SU-DHL-6 (cell line): Measurements from ENCODE around the gene PNLIPRP3.

ENCODE experiments used
- CTCF ChIP-seq: fragments of 200-600 bp; sonication (generic); IDR thresholded peaks from one replicate; pipeline ENCODE4 v1.5.1; 2017; ENCODE audit warnings: antibody characterized with exemption, mild to moderate bottlenecking, low read length, moderate library complexity; ENCODE audit not compliant: insufficient read depth, poor library complexity, severe bottlenecking
- EZH2phosphoT487 ChIP-seq: fragments of 200-600 bp; sonication (generic), shearing (Covaris generic); conservative IDR thresholded peaks from 2 replicates; pipeline ENCODE4 v1.6.1; 2018; ENCODE audit warnings: mild to moderate bottlenecking, antibody characterized with exemption, low read length, moderate library complexity, mixed read lengths

GRCh38 chr10:116408719-116409118, 18.9 kb upstream of the PNLIPRP3 start:
- no peak for TF ChIP-seq CTCF
- no peak for TF ChIP-seq EZH2phosphoT487
